GM13977 (cell line): ENCODE results near the gene SEMA7A.

Experiments used
- DNase-seq: peaks from one replicate; pipeline ENCODE4 v3.0.0; 2012; ENCODE audit warnings: low spot score
- in situ Hi-C: fragments of 300-500 bp; cut with MboI; formaldehyde crosslinking; loops from one replicate; pipeline ENCODE4 v1.12.0; 2022; ENCODE audit warnings: low sequenced_read_pairs, low pct_unique_long_range_greater_than_20kb, mixed read lengths, inconsistent platforms; ENCODE audit not compliant: unreplicated experiment
- TF ChIP-seq, protein P1 (sequence below): IDR thresholded peaks from 2 replicates; pipeline ENCODE4 v1.5.1; 2012; ENCODE audit warnings: mild to moderate bottlenecking, control low read depth; ENCODE audit not compliant: insufficient read depth; ENCODE audit errors: extremely low read depth, missing control alignments

The SEMA7A gene

DNA sequence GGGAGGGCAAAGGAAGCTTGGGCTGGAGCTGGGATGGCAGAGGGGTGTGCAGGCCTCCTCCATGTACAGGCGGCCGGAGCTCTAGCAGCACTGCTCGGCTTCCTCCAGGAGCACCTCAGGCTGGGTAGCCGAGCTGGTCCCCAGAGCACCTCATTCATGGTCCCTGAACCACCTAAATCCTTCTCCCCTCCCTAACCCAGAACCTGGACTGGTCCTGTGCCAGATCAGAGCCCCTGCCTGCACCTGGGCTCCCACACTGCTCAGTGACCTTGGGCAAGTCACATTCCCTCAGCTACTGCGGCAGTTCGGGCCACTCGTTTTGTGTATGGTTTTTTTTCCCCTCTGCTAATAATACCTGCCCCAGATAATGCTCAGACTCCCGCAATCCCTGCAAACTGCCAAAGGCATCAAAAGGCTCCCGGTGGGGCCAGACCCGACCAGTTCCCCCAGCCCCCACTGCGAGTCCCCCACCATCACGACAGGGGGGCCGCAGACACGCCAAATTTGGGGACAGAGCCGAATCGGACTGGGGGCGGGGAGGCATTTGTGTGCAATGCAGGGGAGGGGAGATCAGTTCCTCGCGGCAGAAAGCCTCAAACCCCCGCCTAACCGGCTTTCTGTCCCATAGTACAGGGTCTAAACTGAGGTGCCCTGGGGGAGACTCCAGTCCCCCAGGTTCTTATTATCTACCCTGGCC is 1.3 kb downstream of the SEMA7A start:
- in situ Hi-C loops: no loop called here
- DNase-seq: no peak
- TF ChIP-seq, protein P1, sequence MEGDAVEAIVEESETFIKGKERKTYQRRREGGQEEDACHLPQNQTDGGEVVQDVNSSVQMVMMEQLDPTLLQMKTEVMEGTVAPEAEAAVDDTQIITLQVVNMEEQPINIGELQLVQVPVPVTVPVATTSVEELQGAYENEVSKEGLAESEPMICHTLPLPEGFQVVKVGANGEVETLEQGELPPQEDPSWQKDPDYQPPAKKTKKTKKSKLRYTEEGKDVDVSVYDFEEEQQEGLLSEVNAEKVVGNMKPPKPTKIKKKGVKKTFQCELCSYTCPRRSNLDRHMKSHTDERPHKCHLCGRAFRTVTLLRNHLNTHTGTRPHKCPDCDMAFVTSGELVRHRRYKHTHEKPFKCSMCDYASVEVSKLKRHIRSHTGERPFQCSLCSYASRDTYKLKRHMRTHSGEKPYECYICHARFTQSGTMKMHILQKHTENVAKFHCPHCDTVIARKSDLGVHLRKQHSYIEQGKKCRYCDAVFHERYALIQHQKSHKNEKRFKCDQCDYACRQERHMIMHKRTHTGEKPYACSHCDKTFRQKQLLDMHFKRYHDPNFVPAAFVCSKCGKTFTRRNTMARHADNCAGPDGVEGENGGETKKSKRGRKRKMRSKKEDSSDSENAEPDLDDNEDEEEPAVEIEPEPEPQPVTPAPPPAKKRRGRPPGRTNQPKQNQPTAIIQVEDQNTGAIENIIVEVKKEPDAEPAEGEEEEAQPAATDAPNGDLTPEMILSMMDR: no peak

DNA sequence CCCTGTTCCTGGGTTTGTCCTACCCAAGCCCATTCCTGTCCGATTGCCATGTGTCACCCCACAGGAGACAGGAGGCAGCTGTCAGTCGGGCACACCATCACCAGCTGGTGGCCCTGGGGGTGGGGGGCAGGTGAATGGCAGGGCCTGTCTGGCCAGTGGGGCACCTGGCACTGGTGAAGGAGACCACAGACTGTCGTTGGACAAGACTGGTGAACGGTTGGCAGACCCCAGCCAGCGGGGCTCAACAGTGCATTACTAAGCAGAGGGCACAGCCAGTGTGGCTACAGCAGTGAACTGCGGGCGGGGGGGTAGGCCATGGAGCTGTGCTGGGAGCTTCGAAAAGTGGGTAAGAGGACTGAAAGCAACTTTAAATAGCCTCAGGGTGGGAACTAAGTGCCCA is 2.1 kb downstream of the SEMA7A start:
- DNase-seq: no peak
- TF ChIP-seq, protein P1: no peak
- in situ Hi-C loops: no loop called here

- TF ChIP-seq, protein P1: no peak
- in situ Hi-C loops: no loop called here
- DNase-seq: no peak
Observed at GRCh38 chr15:74431116-74431515, 2.6 kb downstream of the SEMA7A start.

DNA sequence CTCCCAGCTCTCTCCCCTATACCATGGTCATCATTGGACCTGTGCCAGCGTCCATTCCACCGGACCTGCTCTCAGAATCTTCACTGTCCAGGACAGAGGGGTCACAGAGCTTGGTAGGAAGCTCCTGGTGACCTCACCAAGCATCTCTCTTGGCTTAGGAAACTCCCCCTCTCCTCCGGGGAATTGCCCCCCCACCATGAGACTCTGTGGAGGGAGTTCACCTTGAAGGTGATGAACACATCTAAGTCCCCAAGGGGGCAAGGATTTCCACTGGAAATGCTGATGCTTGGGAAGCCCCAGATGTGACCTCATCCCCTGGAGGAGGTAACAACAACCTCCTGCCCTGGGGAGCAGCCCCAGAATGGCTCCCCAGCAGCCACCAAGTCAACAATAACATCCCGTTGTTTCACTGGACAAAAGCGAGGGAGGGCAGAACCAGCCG is 3.2 kb downstream of the SEMA7A start:
- in situ Hi-C loops: no loop called here
- DNase-seq: no peak
- TF ChIP-seq, protein P1: no peak

DNA sequence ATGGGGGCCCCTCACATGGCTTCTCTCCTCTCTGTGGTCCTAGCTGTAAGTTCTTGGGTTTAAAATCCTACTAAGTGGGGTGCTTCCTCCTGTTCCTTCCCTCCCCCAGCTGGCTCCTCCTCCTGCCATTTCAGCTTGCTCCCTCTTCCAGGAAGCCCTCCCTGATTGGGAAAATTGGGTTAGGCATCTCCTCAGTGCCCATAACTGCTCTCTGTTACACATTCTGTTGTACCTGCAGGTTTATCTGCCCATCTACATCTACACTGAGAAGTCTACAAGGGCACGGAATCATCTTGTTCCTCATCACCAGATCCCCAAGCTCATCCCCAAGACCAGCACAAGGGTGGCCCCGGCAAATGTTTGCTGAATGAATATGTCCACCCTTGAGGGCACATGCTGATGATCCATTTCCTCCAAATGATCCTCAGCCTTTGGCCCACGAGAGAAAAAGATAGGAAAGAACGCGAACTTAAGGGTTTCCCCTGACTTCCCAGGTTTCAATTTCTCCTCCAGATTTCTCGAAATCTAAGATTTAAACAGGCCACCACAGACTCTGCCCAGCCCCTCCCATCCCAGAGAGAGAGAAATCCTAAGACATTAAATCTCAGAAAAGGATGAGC is 3.9 kb downstream of the SEMA7A start:
- TF ChIP-seq, protein P1: no peak

DNA sequence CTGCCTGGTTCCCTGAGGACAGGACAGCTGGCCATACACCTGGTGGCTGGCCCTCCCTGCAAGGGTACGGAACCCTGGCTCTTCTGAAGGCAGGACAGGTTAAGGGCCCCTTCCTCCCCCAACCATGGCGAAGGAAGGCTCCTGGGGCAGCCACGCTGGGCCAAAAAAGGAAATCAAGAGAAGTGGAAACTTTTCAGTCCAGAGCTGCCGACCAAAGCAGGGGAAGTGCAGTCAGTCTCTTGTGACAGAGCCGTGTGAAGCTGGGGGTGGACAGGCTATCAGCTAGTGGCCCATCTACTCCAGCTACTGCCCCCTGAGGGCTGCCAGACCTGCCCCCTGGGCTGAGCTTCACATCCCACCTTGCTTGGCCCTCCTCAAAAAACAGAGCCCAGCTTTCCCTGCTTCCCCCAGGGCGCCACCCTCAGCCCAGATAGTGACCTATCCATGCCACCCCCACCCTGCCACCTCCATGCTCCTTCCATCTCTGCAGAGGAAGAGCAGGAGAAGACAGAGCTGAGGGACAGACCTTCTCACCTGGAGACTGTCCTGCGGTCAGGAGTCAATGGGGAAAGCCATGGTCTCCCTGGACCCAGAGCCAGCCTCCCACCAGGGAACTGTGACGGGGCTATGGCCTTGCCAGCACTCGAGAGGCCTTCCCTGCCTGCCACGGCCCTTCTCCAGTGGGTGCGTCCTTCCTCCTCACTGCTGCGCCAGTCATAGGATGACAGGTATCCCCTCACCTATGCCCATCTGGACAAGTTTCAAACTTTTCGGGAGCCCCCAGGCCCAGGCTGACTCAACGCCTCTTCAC is 4.6 kb downstream of the SEMA7A start:
- no peak for DNase-seq
- TF ChIP-seq, protein P1: peak; percentile 16
- in situ Hi-C loops: no loop called here

More for the DNA sequence above, 3.9 kb downstream of the SEMA7A start:
- in situ Hi-C loops: no loop called here
- DNase-seq: no peak
